Lower lobe of right lung (tissue), 2 donors: ENCODE data around the gene INTS6L. TPM values are rescaled to one million over a fixed set of nuclear protein-coding genes. Genes with fewer than 3 reads are reported as not detected.
A peak's percentile ranks its signal among the peaks of the same experiment; 100 is the strongest.

Experiments
- ATAC-seq, 2 donors: fragments of 200-7000 bp; cut with Tn5 transposase; one replicate each; pipeline ENCODE4 v1.9.1; 2020 to 2022; ENCODE audit warnings: mild to moderate bottlenecking in 2 of 2, moderate library complexity in 2 of 2
- DNase-seq: peaks from one replicate; pipeline ENCODE4 v3.0.0-alpha.2; 2020
- H3K27ac ChIP-seq: fragments of 200-600 bp; one replicate; pipeline ENCODE4 v1.8.0; 2022
- H3K27me3 ChIP-seq: fragments of 200-600 bp; one replicate; pipeline ENCODE4 v1.8.0; 2022; ENCODE audit warnings: low read depth
- H3K36me3 ChIP-seq: fragments of 200-600 bp; one replicate; pipeline ENCODE4 v1.8.0; 2022; ENCODE audit warnings: mild to moderate bottlenecking
- H3K4me1 ChIP-seq: fragments of 200-600 bp; one replicate; pipeline ENCODE4 v1.8.0; 2022
- H3K4me3 ChIP-seq: fragments of 200-600 bp; one replicate; pipeline ENCODE4 v1.8.0; 2022; ENCODE audit warnings: mild to moderate bottlenecking
- H3K9me3 ChIP-seq: fragments of 200-600 bp; one replicate; pipeline ENCODE4 v1.8.0; 2022
- intact Hi-C: fragments of 100-400 bp; cut with DNase I; formaldehyde crosslinking; loops from one replicate; pipeline ENCODE4 v1.11.0; 2022
- long read RNA-seq: library from polyadenylated mRNA; unstranded; transcript quantifications from one replicate; pipeline ENCODE4 v2.0.0, GENCODE V29; 2021
- total RNA-seq: library from RNA; stranded (reverse); fragmentation: NEBNext Ultra II Directional; extraction: Animal tissue kit (Norgen Biotek cat#: 25700); gene quantifications from one replicate; pipeline ENCODE4 v1.2.1, GENCODE V29; 2021
- TF ChIP-seq, protein P1 (sequence below): fragments of 200-600 bp; IDR thresholded peaks from one replicate; pipeline ENCODE4 v1.8.0; 2022; ENCODE audit warnings: antibody characterized with exemption, mild to moderate bottlenecking
- donor health status: DM: no; HTN: yes; CAD: no; lungs with severe emphysema.

Gene INTS6L, protein sequence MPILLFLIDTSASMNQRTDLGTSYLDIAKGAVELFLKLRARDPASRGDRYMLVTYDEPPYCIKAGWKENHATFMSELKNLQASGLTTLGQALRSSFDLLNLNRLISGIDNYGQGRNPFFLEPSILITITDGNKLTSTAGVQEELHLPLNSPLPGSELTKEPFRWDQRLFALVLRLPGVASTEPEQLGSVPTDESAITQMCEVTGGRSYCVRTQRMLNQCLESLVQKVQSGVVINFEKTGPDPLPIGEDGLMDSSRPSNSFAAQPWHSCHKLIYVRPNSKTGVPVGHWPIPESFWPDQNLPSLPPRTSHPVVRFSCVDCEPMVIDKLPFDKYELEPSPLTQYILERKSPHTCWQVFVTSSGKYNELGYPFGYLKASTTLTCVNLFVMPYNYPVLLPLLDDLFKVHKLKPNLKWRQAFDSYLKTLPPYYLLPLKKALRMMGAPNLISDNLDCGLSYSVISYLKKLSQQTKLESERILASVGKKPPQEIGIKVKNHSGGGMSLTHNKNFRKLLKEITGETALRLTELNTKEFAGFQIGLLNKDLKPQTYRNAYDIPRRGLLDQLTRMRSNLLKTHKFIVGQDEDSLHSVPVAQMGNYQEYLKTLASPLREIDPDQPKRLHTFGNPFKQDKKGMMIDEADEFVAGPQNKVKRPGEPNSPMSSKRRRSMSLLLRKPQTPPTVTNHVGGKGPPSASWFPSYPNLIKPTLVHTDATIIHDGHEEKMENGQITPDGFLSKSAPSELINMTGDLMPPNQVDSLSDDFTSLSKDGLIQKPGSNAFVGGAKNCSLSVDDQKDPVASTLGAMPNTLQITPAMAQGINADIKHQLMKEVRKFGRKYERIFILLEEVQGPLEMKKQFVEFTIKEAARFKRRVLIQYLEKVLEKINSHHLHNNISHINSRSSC
- 6.9 TPM for total RNA-seq
- long read RNA-seq, partial matches to known transcripts, result 1 of 4 reads
- long read RNA-seq, other reads (novel, unspliced or antisense), result 2 of 4 reads

DNA sequence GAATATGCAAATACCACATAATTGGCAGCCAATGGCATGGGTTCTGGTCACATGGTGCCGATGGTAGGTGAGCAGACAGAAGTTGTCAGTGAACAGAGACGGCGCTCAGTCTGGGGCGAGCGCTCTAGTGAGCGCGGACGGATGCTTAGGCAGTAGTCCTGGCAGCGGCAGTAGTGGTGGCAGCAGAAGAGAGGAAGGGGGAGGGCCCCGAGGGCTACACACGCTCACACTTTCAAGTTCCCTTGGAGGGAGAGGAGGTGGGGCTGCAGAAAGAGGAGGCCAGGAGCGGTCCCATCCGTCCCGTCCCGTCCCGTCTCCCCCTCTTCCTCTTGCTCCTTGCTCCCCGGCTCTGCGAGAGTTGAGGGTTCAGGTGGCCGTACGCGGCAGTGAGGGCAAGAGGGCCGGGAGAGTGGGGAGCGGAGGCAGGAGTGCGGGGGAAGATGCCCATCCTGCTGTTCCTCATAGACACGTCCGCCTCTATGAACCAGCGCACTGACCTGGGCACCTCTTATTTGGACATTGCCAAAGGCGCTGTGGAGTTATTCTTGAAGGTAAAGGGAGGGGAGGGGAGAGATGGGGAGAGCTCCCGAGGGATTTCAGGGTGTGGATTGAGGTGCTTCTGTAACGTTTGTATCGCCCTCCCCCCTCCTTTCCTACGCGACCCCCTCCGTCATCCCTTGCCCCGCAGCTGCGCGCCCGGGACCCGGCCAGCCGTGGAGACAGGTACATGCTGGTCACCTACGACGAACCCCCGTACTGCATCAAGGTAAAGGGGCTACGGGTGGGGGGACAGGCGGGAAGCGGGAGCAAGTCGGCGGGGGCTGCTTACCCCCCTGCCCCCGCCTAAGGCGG, at the start of gene INTS6L:
Gene INTS6L, plus strand, starts transcription at position 108 of the 852 bp plus-strand sequence. Its CDS starts 333 bp downstream, at position 441.
- no peaks in the 10 kb centered on the region for H3K36me3 ChIP-seq
- peak within 1 kb of the TSS; percentile 88 for H3K27ac ChIP-seq
- TF ChIP-seq, protein P1, sequence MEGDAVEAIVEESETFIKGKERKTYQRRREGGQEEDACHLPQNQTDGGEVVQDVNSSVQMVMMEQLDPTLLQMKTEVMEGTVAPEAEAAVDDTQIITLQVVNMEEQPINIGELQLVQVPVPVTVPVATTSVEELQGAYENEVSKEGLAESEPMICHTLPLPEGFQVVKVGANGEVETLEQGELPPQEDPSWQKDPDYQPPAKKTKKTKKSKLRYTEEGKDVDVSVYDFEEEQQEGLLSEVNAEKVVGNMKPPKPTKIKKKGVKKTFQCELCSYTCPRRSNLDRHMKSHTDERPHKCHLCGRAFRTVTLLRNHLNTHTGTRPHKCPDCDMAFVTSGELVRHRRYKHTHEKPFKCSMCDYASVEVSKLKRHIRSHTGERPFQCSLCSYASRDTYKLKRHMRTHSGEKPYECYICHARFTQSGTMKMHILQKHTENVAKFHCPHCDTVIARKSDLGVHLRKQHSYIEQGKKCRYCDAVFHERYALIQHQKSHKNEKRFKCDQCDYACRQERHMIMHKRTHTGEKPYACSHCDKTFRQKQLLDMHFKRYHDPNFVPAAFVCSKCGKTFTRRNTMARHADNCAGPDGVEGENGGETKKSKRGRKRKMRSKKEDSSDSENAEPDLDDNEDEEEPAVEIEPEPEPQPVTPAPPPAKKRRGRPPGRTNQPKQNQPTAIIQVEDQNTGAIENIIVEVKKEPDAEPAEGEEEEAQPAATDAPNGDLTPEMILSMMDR, result no peak
- no peaks in the 10 kb centered on the region for H3K27me3 ChIP-seq
- H3K4me1 ChIP-seq, result no peaks in the 10 kb centered on the region
- peak; percentile 86 to 92 for ATAC-seq
- H3K4me3 ChIP-seq, result peak within 1 kb of the TSS; percentile 58
- no peaks in the 10 kb centered on the region for H3K9me3 ChIP-seq
- intact Hi-C loops, result no loop called here
- peak; percentile 88 for DNase-seq

DNA sequence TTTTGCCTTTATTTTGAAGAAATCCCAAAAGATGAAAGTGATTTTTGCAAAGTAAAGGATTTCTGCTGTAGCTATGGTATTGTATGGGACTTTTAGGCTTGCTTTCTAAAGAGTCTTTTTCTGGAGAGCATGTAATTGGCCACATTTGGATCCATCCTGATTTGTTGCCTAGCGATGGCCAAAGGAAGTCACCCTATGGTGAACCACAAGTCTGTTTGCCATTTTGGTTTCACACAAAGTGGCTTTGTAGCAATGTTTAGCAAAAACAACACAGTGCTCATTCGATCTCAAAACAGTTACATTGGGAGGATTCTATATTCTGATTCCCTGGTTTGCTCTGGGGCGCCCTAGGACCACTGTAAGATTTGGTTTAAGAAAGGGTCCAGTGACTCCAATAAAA, 44.1 kb upstream of the INTS6L start:
- ATAC-seq (no peak), DNase-seq (no peak)
- H3K27me3 ChIP-seq, result no peaks in the 10 kb centered on the region
- no peaks in the 10 kb centered on the region for H3K36me3 ChIP-seq
- H3K4me1 ChIP-seq, result no peaks in the 10 kb centered on the region
- TF ChIP-seq, protein P1, result no peak
- no peak overlapping the region for H3K4me3 ChIP-seq
- no peak overlapping the region for H3K27ac ChIP-seq
- H3K9me3 ChIP-seq, result no peaks in the 10 kb centered on the region
- intact Hi-C loops, result no loop called here

DNA sequence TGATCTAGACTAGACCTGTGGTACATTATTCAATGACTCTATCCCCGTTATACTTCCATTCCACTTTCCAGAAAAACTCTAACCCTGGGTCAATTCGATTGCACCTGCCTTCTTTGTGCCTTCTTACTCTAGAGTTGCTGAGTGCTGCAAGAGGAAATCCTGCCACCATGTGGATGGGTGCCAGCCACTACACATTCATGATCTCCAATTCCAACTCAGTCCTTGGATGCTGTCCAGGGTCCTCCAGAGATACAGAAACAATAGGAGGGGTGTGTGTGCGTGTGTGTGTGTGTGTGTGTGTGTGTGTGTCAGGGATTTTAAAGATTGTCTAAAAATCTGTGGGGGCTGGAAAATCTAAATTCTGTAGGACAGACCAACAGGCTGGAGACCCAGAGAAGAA, 42.9 kb upstream of the INTS6L start:
- no peaks in the 10 kb centered on the region for H3K4me1 ChIP-seq
- TF ChIP-seq, protein P1, result peak; percentile 32
- H3K27me3 ChIP-seq, result no peaks in the 10 kb centered on the region
- H3K4me3 ChIP-seq, result no peak overlapping the region
- no peaks in the 10 kb centered on the region for H3K9me3 ChIP-seq
- no peaks in the 10 kb centered on the region for H3K36me3 ChIP-seq
- ATAC-seq (peak; percentile 72 to 79), DNase-seq (peak; percentile 68)
- intact Hi-C loops, result no loop called here
- no peak overlapping the region for H3K27ac ChIP-seq

DNA sequence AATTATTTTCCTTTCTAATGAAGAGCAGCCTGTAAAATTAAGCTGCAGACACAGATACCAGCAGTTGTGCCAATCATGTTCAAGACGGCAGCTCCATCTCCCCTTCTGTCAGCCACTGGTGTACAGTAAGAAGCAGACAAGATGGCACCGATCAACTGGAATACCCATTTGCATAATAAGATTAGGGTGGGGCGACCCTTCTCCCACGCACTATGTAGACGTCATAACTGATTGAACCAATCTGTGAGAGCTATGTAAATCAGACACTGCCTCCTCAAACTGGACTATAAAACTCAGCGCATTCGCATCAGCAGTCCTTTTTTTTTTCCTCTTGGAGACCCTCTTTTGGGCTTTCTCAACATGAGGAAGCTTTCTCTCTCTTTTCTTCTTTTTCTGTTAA, 40.4 kb upstream of the INTS6L start:
- H3K4me3 ChIP-seq, result no peak overlapping the region
- intact Hi-C loops, result no loop called here
- TF ChIP-seq, protein P1, result no peak
- DNase-seq (no peak), ATAC-seq (no peak)
- no peak overlapping the region for H3K27ac ChIP-seq
- no peaks in the 10 kb centered on the region for H3K9me3 ChIP-seq
- H3K27me3 ChIP-seq, result no peaks in the 10 kb centered on the region
- no peaks in the 10 kb centered on the region for H3K4me1 ChIP-seq
- no peaks in the 10 kb centered on the region for H3K36me3 ChIP-seq

DNA sequence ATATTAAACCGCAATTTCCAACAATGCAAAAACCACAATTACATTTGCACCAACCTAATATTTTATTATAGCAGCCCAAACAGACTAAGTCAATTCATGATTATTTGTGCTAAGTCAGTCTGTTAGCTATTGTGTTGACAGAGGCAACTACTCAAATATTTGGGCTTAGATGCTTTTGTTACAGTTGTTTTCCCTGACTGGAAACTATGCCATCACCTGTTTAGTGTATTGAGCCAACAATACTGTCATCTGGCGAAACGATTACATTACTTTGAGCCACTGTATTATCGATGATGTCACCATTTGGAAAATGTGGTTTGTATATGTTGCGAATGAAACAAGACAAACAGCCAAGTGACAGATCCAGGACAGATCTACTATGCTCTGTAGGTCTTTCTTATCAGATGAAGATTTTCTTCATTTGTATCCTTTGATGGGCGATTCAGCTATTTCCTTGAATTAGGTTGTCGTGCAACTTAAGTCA, 38.7 kb upstream of the INTS6L start:
- Histone ChIP-seq H3K9me3 (no peaks in the 10 kb centered on the region), H3K36me3 (no peaks in the 10 kb centered on the region), H3K27me3 (no peaks in the 10 kb centered on the region), H3K4me3 (no peak overlapping the region), H3K27ac (no peak overlapping the region), H3K4me1 (no peaks in the 10 kb centered on the region)
- TF ChIP-seq, protein P1, result no peak
- intact Hi-C loops, result no loop called here
- DNase-seq, result no peak
- no peak for ATAC-seq
